Stimulated activated naive B cell treated with anti-CD40 and anti-IgM and Interleukin-4, amounts not matched to agents 10 μg/mL and 1 μg/mL and 100 μg/mL, for 72 hours (primary cell): ENCODE results near the gene PARVA.

Experiments used
- ATAC-seq, 2 donors: fragments of 150-1000 bp; cut with Tn5 transposase; replicated peaks; 2 replicates each; pipeline ENCODE4 v1.10.0; 2021; ENCODE audit warnings: moderate library complexity in 1 of 2
- DNase-seq: peaks from one replicate; pipeline ENCODE4 v3.0.0; 2021
- H3K27ac Mint-ChIP-seq: one replicate; pipeline ENCODE4 v1.8.0; 2022; ENCODE audit warnings: mild to moderate bottlenecking, mixed read lengths
- H3K27me3 Mint-ChIP-seq, 2 donors: one replicate each; pipeline ENCODE4 v1.8.0; 2022; ENCODE audit warnings: mixed read lengths in 2 of 2
- H3K36me3 Mint-ChIP-seq, 2 donors: one replicate each; pipeline ENCODE4 v1.8.0; 2022; ENCODE audit warnings: mixed read lengths in 2 of 2, mild to moderate bottlenecking in 1 of 2
- H3K4me1 Mint-ChIP-seq, 2 donors: one replicate each; pipeline ENCODE4 v1.8.0; 2022; ENCODE audit warnings: mixed read lengths in 2 of 2, mild to moderate bottlenecking in 1 of 2
- H3K4me3 Mint-ChIP-seq, 2 donors: one replicate each; pipeline ENCODE4 v1.8.0; 2022; ENCODE audit warnings: mild to moderate bottlenecking in 2 of 2, mixed read lengths in 2 of 2, moderate library complexity in 1 of 2
- H3K9me3 Mint-ChIP-seq, 2 donors: one replicate each; pipeline ENCODE4 v1.8.0; 2022; ENCODE audit warnings: mixed read lengths in 2 of 2, mild to moderate bottlenecking in 1 of 2

Gene PARVA

DNA sequence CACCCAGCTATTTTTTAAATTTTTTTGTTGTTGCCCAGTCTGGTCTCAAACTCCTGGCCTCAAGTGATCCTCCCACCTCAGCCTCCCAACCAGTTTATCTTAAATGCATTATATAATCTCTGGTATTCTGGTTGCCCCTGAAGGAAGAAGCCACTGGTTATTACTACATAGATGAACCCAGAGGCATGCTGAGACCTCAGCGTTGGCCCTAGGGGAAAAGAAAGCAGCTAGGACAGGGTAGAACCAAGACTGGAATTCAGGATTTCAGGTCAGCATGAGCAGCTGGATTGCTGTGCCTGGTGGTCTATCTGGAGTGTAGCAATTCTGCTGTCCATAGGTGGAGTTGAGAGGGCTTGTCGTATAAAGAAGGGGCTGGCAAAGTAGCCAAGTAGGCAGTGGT is 67.2 kb downstream of the PARVA start:
- ATAC-seq = no peak
- Mint-ChIP-seq H3K27ac (no peak overlapping the region), H3K9me3 (peaks cover 0 to 3% of the 10 kb centered on the region in 2 donors), H3K4me1 (peaks cover 0 to 3% of the 10 kb centered on the region in 2 donors), H3K27me3 (peaks cover 0 to 4% of the 10 kb centered on the region in 2 donors), H3K4me3 (no peak overlapping the region), H3K36me3 (no peaks in the 10 kb centered on the region)
- no peak for DNase-seq

GRCh38 chr11:12445001-12445400 is 67.6 kb downstream of the PARVA start:
- DNase-seq (no peak), ATAC-seq (no peak)
- no peaks in the 10 kb centered on the region for H3K9me3 Mint-ChIP-seq
- H3K4me3 Mint-ChIP-seq = no peak overlapping the region
- peaks cover 0 to 6% of the 10 kb centered on the region in 2 donors for H3K27me3 Mint-ChIP-seq
- no peaks in the 10 kb centered on the region for H3K4me1 Mint-ChIP-seq
- H3K36me3 Mint-ChIP-seq = no peaks in the 10 kb centered on the region
- no peak overlapping the region for H3K27ac Mint-ChIP-seq

DNA sequence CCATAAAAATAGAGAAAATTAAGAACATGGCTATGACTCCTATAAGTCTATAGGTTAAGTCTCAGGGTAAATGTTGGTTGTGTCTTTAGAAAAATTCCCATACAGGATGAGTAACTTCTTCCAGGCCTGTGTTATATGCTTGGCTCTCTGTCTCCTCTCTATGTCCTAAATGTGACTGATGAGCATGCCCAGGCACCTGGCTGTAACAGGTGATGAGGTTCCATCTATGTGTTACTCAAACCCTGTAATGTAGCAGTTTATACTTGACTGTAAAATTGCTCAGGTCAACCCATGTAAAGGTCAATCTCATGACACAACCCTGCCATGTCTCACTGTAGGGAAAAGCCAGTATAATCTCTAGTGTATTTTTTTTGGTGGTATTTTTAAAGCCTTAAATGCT is 69.5 kb downstream of the PARVA start:
- no peak for ATAC-seq
- Mint-ChIP-seq H3K27me3 (peaks cover 0 to 6% of the 10 kb centered on the region in 2 donors), H3K36me3 (no peaks in the 10 kb centered on the region), H3K4me1 (no peaks in the 10 kb centered on the region), H3K27ac (no peak overlapping the region), H3K4me3 (no peak overlapping the region), H3K9me3 (no peaks in the 10 kb centered on the region)
- DNase-seq = no peak

GRCh38 chr11:12448131-12448939 is 71.0 kb downstream of the PARVA start:
- no peaks in the 10 kb centered on the region for H3K36me3 Mint-ChIP-seq
- H3K4me3 Mint-ChIP-seq = no peak overlapping the region
- no peaks in the 10 kb centered on the region for H3K4me1 Mint-ChIP-seq
- peaks cover 0 to 6% of the 10 kb centered on the region in 2 donors for H3K27me3 Mint-ChIP-seq
- H3K9me3 Mint-ChIP-seq = no peaks in the 10 kb centered on the region
- ATAC-seq (no peak), DNase-seq (no peak)
- H3K27ac Mint-ChIP-seq = no peak overlapping the region

- H3K4me3 Mint-ChIP-seq = no peak overlapping the region
- H3K36me3 Mint-ChIP-seq = no peaks in the 10 kb centered on the region
- ATAC-seq (no peak), DNase-seq (no peak)
- H3K27me3 Mint-ChIP-seq = peaks cover 0 to 6% of the 10 kb centered on the region in 2 donors
- H3K27ac Mint-ChIP-seq = no peak overlapping the region
- H3K9me3 Mint-ChIP-seq = no peaks in the 10 kb centered on the region
- H3K4me1 Mint-ChIP-seq = no peaks in the 10 kb centered on the region
Observed at GRCh38 chr11:12449961-12450715, 72.8 kb downstream of the PARVA start.

GRCh38 chr11:12451179-12451814 is 73.9 kb downstream of the PARVA start:
- no peaks in the 10 kb centered on the region for H3K36me3 Mint-ChIP-seq
- H3K27ac Mint-ChIP-seq = no peak overlapping the region
- H3K4me1 Mint-ChIP-seq = no peaks in the 10 kb centered on the region
- no peaks in the 10 kb centered on the region for H3K9me3 Mint-ChIP-seq
- H3K4me3 Mint-ChIP-seq = no peak overlapping the region
- DNase-seq (no peak), ATAC-seq (no peak)
- peaks cover 0 to 6% of the 10 kb centered on the region in 2 donors for H3K27me3 Mint-ChIP-seq

DNA sequence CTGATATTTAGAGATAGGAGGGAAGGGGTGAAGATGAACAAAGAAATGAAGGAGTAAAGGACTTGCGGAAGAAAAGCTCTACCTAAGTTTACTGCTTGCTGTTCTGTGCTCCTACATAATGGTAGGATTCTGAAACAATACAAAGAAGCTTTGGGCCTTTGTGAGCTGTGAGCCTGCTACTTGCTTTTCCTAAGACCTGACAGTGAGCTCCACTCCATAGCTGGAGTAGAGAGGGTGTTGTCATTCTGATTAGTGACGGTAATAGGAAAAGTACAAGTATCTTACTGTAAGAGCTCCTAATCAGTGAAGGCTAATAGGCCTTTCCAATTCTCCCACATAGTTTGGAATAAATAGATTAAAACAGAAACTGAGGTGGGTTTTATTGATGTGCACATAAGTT is 75.9 kb downstream of the PARVA start:
- Mint-ChIP-seq H3K9me3 (no peaks in the 10 kb centered on the region), H3K27ac (no peak overlapping the region), H3K4me3 (no peak overlapping the region), H3K36me3 (no peaks in the 10 kb centered on the region), H3K4me1 (no peaks in the 10 kb centered on the region), H3K27me3 (peaks cover 0 to 9% of the 10 kb centered on the region in 2 donors)
- ATAC-seq (no peak), DNase-seq (no peak)

DNA sequence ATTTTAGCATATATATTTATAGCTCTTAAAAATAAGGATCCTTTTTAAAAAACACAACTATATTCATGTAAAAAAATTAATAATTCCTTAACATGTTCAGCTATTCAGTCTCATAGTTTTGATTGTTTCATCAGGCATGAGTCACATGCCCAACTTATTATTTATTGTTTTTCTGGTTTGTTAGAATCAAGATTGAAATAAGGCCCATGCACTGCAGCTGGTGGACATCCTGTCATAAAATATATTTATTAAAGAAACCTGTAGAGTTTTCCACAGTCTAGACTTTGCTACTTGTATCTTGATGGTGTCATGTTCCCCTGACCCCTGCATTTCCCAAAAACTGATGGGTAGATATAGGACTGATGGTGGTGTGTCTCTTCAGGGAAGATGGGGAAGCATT is 77.4 kb downstream of the PARVA start:
- Mint-ChIP-seq H3K27ac (no peak overlapping the region), H3K27me3 (peaks cover 0 to 3% of the 10 kb centered on the region in 2 donors), H3K9me3 (peaks cover 0 to 1% of the 10 kb centered on the region in 2 donors), H3K4me3 (no peak overlapping the region), H3K4me1 (no peaks in the 10 kb centered on the region), H3K36me3 (no peaks in the 10 kb centered on the region)
- DNase-seq = no peak
- no peak for ATAC-seq

- H3K4me1 Mint-ChIP-seq = no peaks in the 10 kb centered on the region
- no peak for ATAC-seq
- no peaks in the 10 kb centered on the region for H3K36me3 Mint-ChIP-seq
- H3K9me3 Mint-ChIP-seq = peaks cover 0 to 1% of the 10 kb centered on the region in 2 donors
- H3K4me3 Mint-ChIP-seq = no peak overlapping the region
- H3K27ac Mint-ChIP-seq = no peak overlapping the region
- H3K27me3 Mint-ChIP-seq = peaks cover 0 to 3% of the 10 kb centered on the region in 2 donors
- DNase-seq = no peak
Observed at GRCh38 chr11:12455938-12456337, 78.6 kb downstream of the PARVA start.

GRCh38 chr11:12456651-12457579 is 79.5 kb downstream of the PARVA start:
- no peak overlapping the region for H3K27ac Mint-ChIP-seq
- H3K4me1 Mint-ChIP-seq = no peaks in the 10 kb centered on the region
- H3K4me3 Mint-ChIP-seq = no peak overlapping the region
- H3K9me3 Mint-ChIP-seq = peaks cover 0 to 1% of the 10 kb centered on the region in 2 donors
- H3K27me3 Mint-ChIP-seq = peaks cover 0 to 3% of the 10 kb centered on the region in 2 donors
- DNase-seq (no peak), ATAC-seq (no peak)
- no peaks in the 10 kb centered on the region for H3K36me3 Mint-ChIP-seq

DNA sequence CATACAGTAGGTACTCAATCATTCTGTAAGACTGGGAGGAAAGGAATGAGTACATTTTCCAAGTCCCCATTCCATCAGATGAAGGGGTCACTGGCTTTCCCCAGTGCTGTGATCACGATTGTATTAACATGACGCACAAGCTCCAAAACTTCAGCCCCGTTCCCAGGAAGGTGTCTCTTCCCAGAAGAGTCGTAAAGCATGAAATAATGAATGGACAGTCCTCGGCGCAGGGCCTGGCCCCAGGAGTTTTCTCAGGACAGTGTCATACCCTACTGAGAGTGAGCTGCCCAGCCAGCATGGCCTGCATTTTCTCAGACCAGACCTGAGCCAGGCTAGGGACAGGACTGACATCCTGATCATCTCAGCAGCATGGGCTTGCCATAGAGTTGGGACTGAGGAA is 80.7 kb downstream of the PARVA start:
- ATAC-seq = no peak
- no peaks in the 10 kb centered on the region for H3K36me3 Mint-ChIP-seq
- H3K9me3 Mint-ChIP-seq = peaks cover 0 to 1% of the 10 kb centered on the region in 2 donors

GRCh38 chr11:12459374-12459773 is 82.0 kb downstream of the PARVA start:
- DNase-seq = no peak
- ATAC-seq = no peak
- Mint-ChIP-seq H3K9me3 (peaks cover 6 to 8% of the 10 kb centered on the region in 2 donors), H3K27me3 (peaks cover 0 to 3% of the 10 kb centered on the region in 2 donors), H3K36me3 (no peaks in the 10 kb centered on the region), H3K4me1 (no peaks in the 10 kb centered on the region), H3K27ac (no peak overlapping the region), H3K4me3 (no peak overlapping the region)

More for the DNA sequence above, 80.7 kb downstream of the PARVA start:
- H3K4me3 Mint-ChIP-seq = no peak overlapping the region
- no peaks in the 10 kb centered on the region for H3K4me1 Mint-ChIP-seq
- DNase-seq = no peak
- H3K27me3 Mint-ChIP-seq = peaks cover 0 to 3% of the 10 kb centered on the region in 2 donors
- no peak overlapping the region for H3K27ac Mint-ChIP-seq

- Mint-ChIP-seq H3K27me3 (peaks cover 0 to 3% of the 10 kb centered on the region in 2 donors), H3K27ac (no peak overlapping the region), H3K4me1 (no peaks in the 10 kb centered on the region), H3K36me3 (no peaks in the 10 kb centered on the region), H3K4me3 (no peak overlapping the region), H3K9me3 (peaks cover 8 to 11% of the 10 kb centered on the region in 2 donors)
- DNase-seq = no peak
- ATAC-seq = no peak
Observed at GRCh38 chr11:12459865-12460444, 82.6 kb downstream of the PARVA start.
